ENCODE measurements around the gene RNF38. TPM values are rescaled to one million over a fixed set of nuclear protein-coding genes. Genes with fewer than 3 reads are reported as not detected.
"Not testable (repeated sequence)": the region's sequence is repeated elsewhere in the genome, so short reads cannot be mapped to it uniquely, and the experiment has no call there.

Gene RNF38
- total RNA-seq (10 to 100 TPM; 52.4 to 59.6 TPM), polyA plus RNA-seq (10 to 100 TPM; 14.5 to 18.2 TPM)
- long read RNA-seq, donor 1, full-length matches to known transcripts, result 2 of 16 reads
- long read RNA-seq, donor 1, partial matches to known transcripts, result 3 of 16 reads
- long read RNA-seq, donor 1, other reads (novel, unspliced or antisense), result 11 of 16 reads
- long read RNA-seq, donor 2, full-length matches to known transcripts, result 3 of 18 reads
- long read RNA-seq, donor 2, partial matches to known transcripts, result 4 of 18 reads
- long read RNA-seq, donor 2, other reads (novel, unspliced or antisense), result 11 of 18 reads

DNA sequence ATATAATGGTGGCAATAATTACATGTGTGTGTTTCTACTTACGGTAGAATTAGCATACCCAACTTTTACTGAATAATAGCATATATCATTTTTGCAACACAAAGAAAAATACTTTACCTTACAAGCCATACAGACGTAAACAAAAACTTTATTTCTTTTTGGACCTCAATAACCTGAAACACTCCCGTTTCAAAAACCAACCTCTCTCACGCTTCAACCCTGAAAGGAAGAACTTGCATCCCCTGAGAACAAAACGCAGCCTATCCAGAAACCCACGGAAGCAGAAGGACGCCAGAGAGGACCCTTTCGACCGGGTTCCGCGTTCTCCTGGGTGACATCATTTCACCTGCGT, at the start of gene RNF38:
TSS of gene RNF38 (minus strand) at position 290 of the 352 bp plus-strand sequence. CDS start at position 129, 161 bp downstream.
- ATAC-seq (ENCODE audit: low FRiP score), result no peak
- H3K27ac ChIP-seq (ENCODE audit: low read depth in 1 of 2, low read length in 2 of 2), result peak within 1 kb of the TSS in 1 of 2 donors; percentile 78

GRCh38 chr9:36448555-36448954, 48.5 kb upstream of the RNF38 start:
- ATAC-seq (ENCODE audit: low FRiP score); intact Hi-C loops (cut with DNase I); H3K27ac ChIP-seq (ENCODE audit: low read depth in 1 of 2, low read length in 2 of 2); H3K4me1 ChIP-seq (ENCODE audit: control insufficient read depth in 1 of 2, insufficient read depth in 2 of 2, low read length in 2 of 2); DNase-seq; H3K36me3 ChIP-seq (ENCODE audit: control insufficient read depth in 1 of 2, insufficient read depth in 2 of 2, low read length in 1 of 2); H3K9me3 ChIP-seq (ENCODE audit: control insufficient read depth, low read length); H3K4me3 ChIP-seq (ENCODE audit: low read length in 2 of 2); H3K27me3 ChIP-seq (ENCODE audit: control insufficient read depth in 1 of 2, insufficient read depth in 2 of 2, low read length in 1 of 2): not testable (repeated sequence)
- 62 to 63% methylated on average over 9 of the region's 9 CpGs for WGBS, 2 donors

More for the DNA sequence above, at the start of gene RNF38:
- Histone ChIP-seq H3K36me3 (ENCODE audit: control insufficient read depth in 1 of 2, insufficient read depth in 2 of 2, low read length in 1 of 2) (peaks cover 0 to 3% of the 10 kb centered on the region in 2 donors), H3K4me1 (ENCODE audit: control insufficient read depth in 1 of 2, insufficient read depth in 2 of 2, low read length in 2 of 2) (no peaks in the 10 kb centered on the region), H3K4me3 (ENCODE audit: low read length in 2 of 2) (peak within 1 kb of the TSS; percentile 61 to 73), H3K27me3 (ENCODE audit: control insufficient read depth in 1 of 2, insufficient read depth in 2 of 2, low read length in 1 of 2) (no peaks in the 10 kb centered on the region), H3K9me3 (ENCODE audit: control insufficient read depth, low read length) (no peaks in the 10 kb centered on the region)
- intact Hi-C loops (cut with DNase I), result loop anchor here (2.0 to 10.0 kb wide), 2 partner anchors 85 to 87 kb away; no protein-coding TSS in a partner anchor
- DNase-seq, result no peak
- WGBS, 2 donors, result 0 to 1% methylated on average over 12 of the region's 12 CpGs

GRCh38 chr9:36448017-36448416, 47.9 kb upstream of the RNF38 start:
- Histone ChIP-seq H3K9me3 (ENCODE audit: control insufficient read depth, low read length) (no peaks in the 10 kb centered on the region), H3K27ac (ENCODE audit: low read depth in 1 of 2, low read length in 2 of 2) (no peak overlapping the region), H3K4me1 (ENCODE audit: control insufficient read depth in 1 of 2, insufficient read depth in 2 of 2, low read length in 2 of 2) (no peaks in the 10 kb centered on the region), H3K4me3 (ENCODE audit: low read length in 2 of 2) (no peak overlapping the region), H3K27me3 (ENCODE audit: control insufficient read depth in 1 of 2, insufficient read depth in 2 of 2, low read length in 1 of 2) (no peaks in the 10 kb centered on the region), H3K36me3 (ENCODE audit: control insufficient read depth in 1 of 2, insufficient read depth in 2 of 2, low read length in 1 of 2) (peaks cover 0 to 2% of the 10 kb centered on the region in 2 donors)
- DNase-seq (no peak), ATAC-seq (ENCODE audit: low FRiP score) (no peak)
- WGBS, 2 donors, result 63 to 71% methylated on average over 1 of the region's 1 CpG
- intact Hi-C loops (cut with DNase I), result no loop called here

- intact Hi-C loops (cut with DNase I); H3K27me3 ChIP-seq (ENCODE audit: control insufficient read depth in 1 of 2, insufficient read depth in 2 of 2, low read length in 1 of 2); H3K4me3 ChIP-seq (ENCODE audit: low read length in 2 of 2); DNase-seq; ATAC-seq (ENCODE audit: low FRiP score); H3K36me3 ChIP-seq (ENCODE audit: control insufficient read depth in 1 of 2, insufficient read depth in 2 of 2, low read length in 1 of 2); H3K27ac ChIP-seq (ENCODE audit: low read depth in 1 of 2, low read length in 2 of 2); H3K4me1 ChIP-seq (ENCODE audit: control insufficient read depth in 1 of 2, insufficient read depth in 2 of 2, low read length in 2 of 2); H3K9me3 ChIP-seq (ENCODE audit: control insufficient read depth, low read length): not testable (repeated sequence)
- 94 to 97% methylated on average over 10 of the region's 10 CpGs for WGBS, 2 donors
Measured at GRCh38 chr9:36446678-36447077, 46.6 kb upstream of the RNF38 start.

DNA sequence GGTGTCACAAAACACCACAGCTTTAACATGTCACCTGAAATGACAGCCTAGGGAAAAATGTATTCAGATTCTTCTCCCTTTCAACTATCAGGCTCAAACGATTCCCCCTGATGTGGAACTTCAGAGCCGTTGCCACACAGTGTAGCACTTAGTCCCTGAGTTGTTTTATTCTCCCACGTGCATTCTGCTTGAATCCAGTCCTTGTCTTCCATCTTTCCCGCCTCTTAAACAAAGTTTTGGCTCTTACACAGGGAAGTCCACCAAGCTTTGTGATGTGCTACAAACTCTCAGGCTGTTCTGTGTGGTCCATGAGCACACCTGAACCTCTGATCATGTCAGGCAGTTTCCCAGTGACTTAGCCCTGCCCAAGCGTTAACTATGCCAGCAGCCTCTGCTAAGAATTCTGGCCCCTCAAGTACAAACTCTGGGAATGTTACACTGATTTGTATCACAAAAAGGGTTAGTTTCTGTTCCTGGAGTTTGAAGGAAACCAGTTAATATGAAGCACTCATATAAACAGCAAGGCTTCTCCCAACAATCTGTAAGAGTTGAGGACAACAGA, 45.8 kb upstream of the RNF38 start:
- DNase-seq (no peak), ATAC-seq (ENCODE audit: low FRiP score) (no peak)
- intact Hi-C loops (cut with DNase I), result no loop called here
- H3K4me3 ChIP-seq (ENCODE audit: low read length in 2 of 2), result no peak overlapping the region
- no peak overlapping the region for H3K27ac ChIP-seq (ENCODE audit: low read depth in 1 of 2, low read length in 2 of 2)
- no peaks in the 10 kb centered on the region for H3K4me1 ChIP-seq (ENCODE audit: control insufficient read depth in 1 of 2, insufficient read depth in 2 of 2, low read length in 2 of 2)
- H3K27me3 ChIP-seq (ENCODE audit: control insufficient read depth in 1 of 2, insufficient read depth in 2 of 2, low read length in 1 of 2), result no peaks in the 10 kb centered on the region
- WGBS, 2 donors, result 70 to 71% methylated on average over 5 of the region's 5 CpGs
- H3K36me3 ChIP-seq (ENCODE audit: control insufficient read depth in 1 of 2, insufficient read depth in 2 of 2, low read length in 1 of 2), result peaks cover 0 to 2% of the 10 kb centered on the region in 2 donors
- H3K9me3 ChIP-seq (ENCODE audit: control insufficient read depth, low read length), result no peaks in the 10 kb centered on the region

GRCh38 chr9:36444203-36444602, 44.1 kb upstream of the RNF38 start:
- Histone ChIP-seq H3K36me3 (ENCODE audit: control insufficient read depth in 1 of 2, insufficient read depth in 2 of 2, low read length in 1 of 2) (peaks cover 0 to 2% of the 10 kb centered on the region in 2 donors), H3K4me3 (ENCODE audit: low read length in 2 of 2) (no peak overlapping the region), H3K4me1 (ENCODE audit: control insufficient read depth in 1 of 2, insufficient read depth in 2 of 2, low read length in 2 of 2) (no peaks in the 10 kb centered on the region), H3K27ac (ENCODE audit: low read depth in 1 of 2, low read length in 2 of 2) (no peak overlapping the region), H3K27me3 (ENCODE audit: control insufficient read depth in 1 of 2, insufficient read depth in 2 of 2, low read length in 1 of 2) (no peaks in the 10 kb centered on the region), H3K9me3 (ENCODE audit: control insufficient read depth, low read length) (no peaks in the 10 kb centered on the region)
- ATAC-seq (ENCODE audit: low FRiP score) (no peak), DNase-seq (no peak)
- 87 to 89% methylated on average over 2 of the region's 2 CpGs for WGBS, 2 donors
- intact Hi-C loops (cut with DNase I), result no loop called here

GRCh38 chr9:36443581-36443980, 43.5 kb upstream of the RNF38 start:
- Histone ChIP-seq H3K4me1 (ENCODE audit: control insufficient read depth in 1 of 2, insufficient read depth in 2 of 2, low read length in 2 of 2) (no peaks in the 10 kb centered on the region), H3K9me3 (ENCODE audit: control insufficient read depth, low read length) (no peaks in the 10 kb centered on the region), H3K4me3 (ENCODE audit: low read length in 2 of 2) (no peak overlapping the region), H3K36me3 (ENCODE audit: control insufficient read depth in 1 of 2, insufficient read depth in 2 of 2, low read length in 1 of 2) (peaks cover 0 to 2% of the 10 kb centered on the region in 2 donors), H3K27ac (ENCODE audit: low read depth in 1 of 2, low read length in 2 of 2) (no peak overlapping the region), H3K27me3 (ENCODE audit: control insufficient read depth in 1 of 2, insufficient read depth in 2 of 2, low read length in 1 of 2) (no peaks in the 10 kb centered on the region)
- intact Hi-C loops (cut with DNase I), result no loop called here
- 76 to 82% methylated on average over 4 of the region's 4 CpGs for WGBS, 2 donors
- ATAC-seq (ENCODE audit: low FRiP score) (no peak), DNase-seq (no peak)

GRCh38 chr9:36442710-36443109, 42.6 kb upstream of the RNF38 start:
- Histone ChIP-seq H3K36me3 (ENCODE audit: control insufficient read depth in 1 of 2, insufficient read depth in 2 of 2, low read length in 1 of 2) (peaks cover 0 to 2% of the 10 kb centered on the region in 2 donors), H3K27me3 (ENCODE audit: control insufficient read depth in 1 of 2, insufficient read depth in 2 of 2, low read length in 1 of 2) (no peaks in the 10 kb centered on the region), H3K4me1 (ENCODE audit: control insufficient read depth in 1 of 2, insufficient read depth in 2 of 2, low read length in 2 of 2) (no peaks in the 10 kb centered on the region), H3K27ac (ENCODE audit: low read depth in 1 of 2, low read length in 2 of 2) (no peak overlapping the region), H3K9me3 (ENCODE audit: control insufficient read depth, low read length) (no peaks in the 10 kb centered on the region), H3K4me3 (ENCODE audit: low read length in 2 of 2) (no peak overlapping the region)
- ATAC-seq (ENCODE audit: low FRiP score) (no peak), DNase-seq (no peak)
- intact Hi-C loops (cut with DNase I), result no loop called here
- whole genome bisulfite sequencing, 2 donors, result 92 to 94% methylated on average over 6 of the region's 6 CpGs

- H3K9me3 ChIP-seq (ENCODE audit: control insufficient read depth, low read length), result no peaks in the 10 kb centered on the region
- H3K4me1 ChIP-seq (ENCODE audit: control insufficient read depth in 1 of 2, insufficient read depth in 2 of 2, low read length in 2 of 2), result no peaks in the 10 kb centered on the region
- no peak overlapping the region for H3K4me3 ChIP-seq (ENCODE audit: low read length in 2 of 2)
- H3K27me3 ChIP-seq (ENCODE audit: control insufficient read depth in 1 of 2, insufficient read depth in 2 of 2, low read length in 1 of 2), result no peaks in the 10 kb centered on the region
- no peak overlapping the region for H3K27ac ChIP-seq (ENCODE audit: low read depth in 1 of 2, low read length in 2 of 2)
- intact Hi-C loops (cut with DNase I), result no loop called here
- peaks cover 0 to 2% of the 10 kb centered on the region in 2 donors for H3K36me3 ChIP-seq (ENCODE audit: control insufficient read depth in 1 of 2, insufficient read depth in 2 of 2, low read length in 1 of 2)
- ATAC-seq (ENCODE audit: low FRiP score) (no peak), DNase-seq (no peak)
- WGBS, 2 donors, result 61 to 66% methylated on average over 2 of the region's 2 CpGs
Measured at GRCh38 chr9:36441966-36442365, 41.9 kb upstream of the RNF38 start.

Data from aorta (tissue), 5 donors.